CD4-positive, alpha-beta T cell treated with Interleukin-15 for 1 hour (primary cell): ENCODE measurements around the gene RPRD2.
"Not testable (repeated sequence)": the region's sequence is repeated elsewhere in the genome, so short reads cannot be mapped to it uniquely, and the experiment has no call there.

Experiments
- DNase-seq: peaks from one replicate; pipeline ENCODE4 v3.0.0-alpha.2; 2020

The RPRD2 gene

GRCh38 chr1:150363426-150364230 lies at the start of gene RPRD2:
Gene RPRD2, plus strand, starts transcription at chr1:150364147. Its CDS starts 568 bp downstream, at chr1:150364715.
- peak; percentile 100 for DNase-seq

- not testable (repeated sequence) for DNase-seq
Measured at GRCh38 chr1:150314691-150315090, 49.3 kb upstream of the RPRD2 start.

- DNase-seq, result no peak
Measured at GRCh38 chr1:150320667-150320978, 43.3 kb upstream of the RPRD2 start.

GRCh38 chr1:150321826-150322166 lies 42.2 kb upstream of the RPRD2 start:
- no peak for DNase-seq

- DNase-seq, result no peak
Measured at GRCh38 chr1:150322310-150322709, 41.6 kb upstream of the RPRD2 start.

- no peak for DNase-seq
Measured at GRCh38 chr1:150332651-150333290, 31.2 kb upstream of the RPRD2 start.

- no peak for DNase-seq
Measured at GRCh38 chr1:150346316-150346715, 17.6 kb upstream of the RPRD2 start.

- DNase-seq, result no peak
Measured at GRCh38 chr1:150352866-150353265, 11.1 kb upstream of the RPRD2 start.

- no peak for DNase-seq
Measured at GRCh38 chr1:150362721-150363425, 1.1 kb upstream of the RPRD2 start.

GRCh38 chr1:150364231-150365003 lies 470 bp downstream of the RPRD2 start:
- DNase-seq, result peak; percentile 82

GRCh38 chr1:150365941-150366340 lies 2.0 kb downstream of the RPRD2 start:
- DNase-seq, result no peak

GRCh38 chr1:150366416-150367296 lies 2.7 kb downstream of the RPRD2 start:
- DNase-seq, result no peak

- DNase-seq, result no peak
Measured at GRCh38 chr1:150371110-150371509, 7.2 kb downstream of the RPRD2 start.

- DNase-seq, result no peak
Measured at GRCh38 chr1:150372580-150372979, 8.6 kb downstream of the RPRD2 start.

GRCh38 chr1:150376110-150376509 lies 12.2 kb downstream of the RPRD2 start:
- DNase-seq, result no peak

GRCh38 chr1:150383631-150384324 lies 19.8 kb downstream of the RPRD2 start:
- no peak for DNase-seq

GRCh38 chr1:150385537-150386445 lies 21.8 kb downstream of the RPRD2 start:
- DNase-seq, result no peak

- no peak for DNase-seq
Measured at GRCh38 chr1:150386592-150386991, 22.6 kb downstream of the RPRD2 start.

GRCh38 chr1:150387200-150387599 lies 23.3 kb downstream of the RPRD2 start:
- no peak for DNase-seq

- DNase-seq, result no peak
Measured at GRCh38 chr1:150388241-150388640, 24.3 kb downstream of the RPRD2 start.
